SK-N-SH (cell line): Measurements from ENCODE around the gene SDK1.

Source experiments
- EZH2phosphoT487 ChIP-seq: fragments of 200-600 bp; sonication (generic); IDR thresholded peaks from 2 replicates; pipeline ENCODE4 v1.6.1; 2017; ENCODE audit warnings: low read depth, mixed run types, mild to moderate bottlenecking, antibody characterized with exemption, moderate library complexity, borderline replicate concordance
- NRF1 ChIP-seq: IDR thresholded peaks from 2 replicates; pipeline ENCODE4 v1.6.1; 2012; ENCODE audit warnings: low read depth, mild to moderate bottlenecking, low read length
- PBX3 ChIP-seq: IDR thresholded peaks from 2 replicates; pipeline ENCODE4; 2012
- RCOR1 ChIP-seq: fragments of 150-350 bp; IDR thresholded peaks from 2 replicates; pipeline ENCODE4 v1.6.1; 2017; ENCODE audit warnings: antibody characterized with exemption, low read length
- TAF1 ChIP-seq: IDR thresholded peaks from 2 replicates; pipeline ENCODE4 v1.6.1; 2012; ENCODE audit warnings: low read depth, mild to moderate bottlenecking, low read length, moderate library complexity, borderline replicate concordance

GRCh38 chr7:3280445-3280844, 20.6 kb upstream of the SDK1 start:
- TF ChIP-seq EZH2phosphoT487 (no peak), PBX3 (no peak), RCOR1 (no peak), TAF1 (no peak), NRF1 (no peak)
